H1 (cell line): ENCODE data around the gene CDC14C. TPM values are rescaled to one million over a fixed set of nuclear protein-coding genes. Genes with fewer than 3 reads are reported as not detected.

Experiments
- CTCF ChIA-PET: fragments of 300-600 bp; sonication (Branson Sonifier 250); formaldehyde crosslinking; loops from one replicate; lab custom pipeline; 2021; ENCODE audit not compliant: partially characterized antibody; lab: Charles Lee
- POLR2A ChIA-PET: fragments of 300-600 bp; sonication (Branson Sonifier 250); formaldehyde crosslinking; loops from one replicate; lab custom pipeline; 2021; ENCODE audit warnings: inconsistent platforms; ENCODE audit not compliant: partially characterized antibody; lab: Charles Lee
- DNase-seq, 2 experiments: peaks; one replicate each; pipeline versions ENCODE4 v3.0.0 to v3.0.0-alpha.2; 2010 to 2022; ENCODE audit warnings: low spot score in 2 of 2, low read depth in 1 of 2, mixed read lengths in 1 of 2
- FAIRE-seq: peaks from 2 replicates; lab custom pipeline; 2011; peaks lifted over from hg19 to GRCh38; lab: Jason Lieb, UNC
- H2AFZ ChIP-seq: 2 replicates; pipeline ENCODE4 v1.8.1; 2012; ENCODE audit warnings: low read length, inconsistent platforms
- H2AK5ac ChIP-seq: 2 replicates; pipeline ENCODE4 v1.6.1; 2013; ENCODE audit warnings: low read depth, low read length
- H2BK120ac ChIP-seq: replicated peaks from 2 replicates; pipeline ENCODE3; 2013; ENCODE audit warnings: low read depth, low read length, inconsistent platforms
- H2BK12ac ChIP-seq: 2 replicates; pipeline ENCODE4 v1.6.1; 2013; ENCODE audit warnings: low read depth, low read length
- H2BK15ac ChIP-seq: 2 replicates; pipeline ENCODE4 v1.6.1; 2013; ENCODE audit warnings: low read length
- H2BK20ac ChIP-seq: 2 replicates; pipeline ENCODE4 v1.6.1; 2013; ENCODE audit warnings: low read length
- H2BK5ac ChIP-seq: 2 replicates; pipeline ENCODE4 v1.6.1; 2013; ENCODE audit warnings: low read depth, low read length
- H3K14ac ChIP-seq: 2 replicates; pipeline ENCODE4 v1.6.1; 2013; ENCODE audit warnings: inconsistent platforms; ENCODE audit not compliant: insufficient read length
- H3K18ac ChIP-seq: 2 replicates; pipeline ENCODE4 v1.6.1; 2013; ENCODE audit warnings: low read length; ENCODE audit errors: extremely low read depth
- H3K23ac ChIP-seq: 2 replicates; pipeline ENCODE4 v1.6.1; 2013; ENCODE audit warnings: inconsistent platforms; ENCODE audit not compliant: insufficient read length
- H3K23me2 ChIP-seq: 2 replicates; pipeline ENCODE4 v1.6.1; 2013; ENCODE audit warnings: low read depth, low read length
- H3K27ac ChIP-seq: 2 replicates; pipeline ENCODE4 v1.6.1; 2011; ENCODE audit warnings: low read depth, low read length, inconsistent platforms
- H3K27me3 ChIP-seq, 4 experiments: replicated peaks in 1 of 4; 1 replicate in 1 of 4; 2 replicates in 3 of 4; pipeline versions ENCODE4 v1.6.1 to v1.8.1; 2011 to 2013; ENCODE audit warnings: low read length in 3 of 4, mild to moderate bottlenecking in 3 of 4, inconsistent platforms in 2 of 4, mixed read lengths in 2 of 4, moderate library complexity in 1 of 4; ENCODE audit not compliant: control insufficient read depth in 3 of 4, insufficient read depth in 3 of 4; ENCODE audit errors: extremely low read depth in 1 of 4
- H3K36me3 ChIP-seq, 4 experiments: 2 replicates each; pipeline versions ENCODE4 v1.6.1 to v1.8.1; 2011 to 2013; ENCODE audit warnings: mild to moderate bottlenecking in 4 of 4, low read length in 3 of 4, moderate library complexity in 2 of 4, control low read depth in 1 of 4, inconsistent platforms in 1 of 4; ENCODE audit not compliant: insufficient read depth in 4 of 4, control insufficient read depth in 2 of 4
- H3K4ac ChIP-seq: replicated peaks from 2 replicates; pipeline ENCODE3; 2013; ENCODE audit warnings: low read length, low read depth, mixed read lengths, inconsistent platforms; ENCODE audit not compliant: insufficient read length
- H3K4me1 ChIP-seq, 4 experiments: replicated peaks in 1 of 4; 1 replicate in 1 of 4; 2 replicates in 3 of 4; pipeline versions ENCODE4 v1.6.1 to v1.8.1; 2011 to 2013; ENCODE audit warnings: low read length in 3 of 4, inconsistent platforms in 2 of 4, mixed read lengths in 1 of 4; ENCODE audit not compliant: insufficient read depth in 4 of 4, control insufficient read depth in 3 of 4
- H3K4me2 ChIP-seq, 2 experiments: 2 replicates each; pipeline versions ENCODE4 v1.6.1 to v1.8.1; 2011 to 2013; ENCODE audit warnings: low read depth in 2 of 2, low read length in 2 of 2, control low read depth in 1 of 2, inconsistent platforms in 1 of 2, mild to moderate bottlenecking in 1 of 2; ENCODE audit not compliant: insufficient read depth in 1 of 2
- H3K4me3 ChIP-seq, 4 experiments: fragments of 200-600, 300-600 bp in 1 of 4; sonication (generic), shearing (Covaris generic), sonication (Bioruptor Twin) in 1 of 4; 2 replicates each; pipeline versions ENCODE4 v1.5.1 to v1.8.1; 2011 to 2016; ENCODE audit warnings: low read length in 4 of 4, low read depth in 3 of 4, control low read depth in 2 of 4, inconsistent platforms in 2 of 4, mild to moderate bottlenecking in 2 of 4, mixed read lengths in 1 of 4, moderate library complexity in 1 of 4; ENCODE audit not compliant: insufficient read depth in 2 of 4; ENCODE audit errors: extremely low read depth in 1 of 4
- H3K56ac ChIP-seq: replicated peaks from 2 replicates; pipeline ENCODE3; 2013; ENCODE audit warnings: low read depth, mild to moderate bottlenecking, mixed read lengths, low read length, inconsistent platforms; ENCODE audit not compliant: insufficient read length
- H3K79me1 ChIP-seq: 2 replicates; pipeline ENCODE4 v1.6.1; 2013; ENCODE audit warnings: low read depth, low read length, control low read depth
- H3K79me2 ChIP-seq, 2 experiments: 2 replicates each; pipeline versions ENCODE4 v1.6.1 to v1.8.1; 2012 to 2013; ENCODE audit warnings: low read length in 2 of 2, mild to moderate bottlenecking in 2 of 2, inconsistent platforms in 1 of 2; ENCODE audit not compliant: insufficient read depth in 2 of 2, control insufficient read depth in 1 of 2
- H3K9ac ChIP-seq, 4 experiments: replicated peaks in 1 of 4; 1 replicate in 1 of 4; 2 replicates in 3 of 4; pipeline versions ENCODE4 v1.6.1 to v1.8.1; 2011 to 2013; ENCODE audit warnings: low read depth in 3 of 4, low read length in 3 of 4, control low read depth in 2 of 4, mild to moderate bottlenecking in 2 of 4, moderate library complexity in 2 of 4, inconsistent platforms in 1 of 4; ENCODE audit errors: extremely low read depth in 1 of 4
- H3K9me3 ChIP-seq, 2 experiments: 2 replicates each; pipeline versions ENCODE4 v1.6.1 to v1.8.1; 2012 to 2013; ENCODE audit warnings: mild to moderate bottlenecking in 2 of 2, moderate library complexity in 2 of 2, control low read depth in 1 of 2, inconsistent platforms in 1 of 2, low read depth in 1 of 2, low read length in 1 of 2, mixed read lengths in 1 of 2; ENCODE audit not compliant: insufficient read depth in 2 of 2
- H4K20me1 ChIP-seq, 2 experiments: replicated peaks in 1 of 2; 2 replicates each; pipeline versions ENCODE3 to v1.8.1; 2011 to 2013; ENCODE audit warnings: inconsistent platforms in 2 of 2, low read length in 2 of 2, mild to moderate bottlenecking in 1 of 2; ENCODE audit not compliant: insufficient read depth in 2 of 2, control insufficient read depth in 1 of 2
- H4K5ac ChIP-seq: 2 replicates; pipeline ENCODE4 v1.6.1; 2013; ENCODE audit warnings: low read length, low read depth, mixed read lengths, inconsistent platforms; ENCODE audit not compliant: insufficient read length
- H4K8ac ChIP-seq: 2 replicates; pipeline ENCODE4 v1.8.0; 2013; ENCODE audit warnings: mild to moderate bottlenecking, moderate library complexity, low read length, inconsistent platforms; ENCODE audit not compliant: insufficient read depth; ENCODE audit errors: extremely low read depth
- H4K91ac ChIP-seq: replicated peaks from 2 replicates; pipeline ENCODE3; 2013; ENCODE audit warnings: low read length, mixed read lengths, inconsistent platforms; ENCODE audit not compliant: insufficient read length
- BACH1 ChIP-seq: IDR thresholded peaks from 2 replicates; pipeline ENCODE4 v1.6.1; 2012; ENCODE audit warnings: low read length, improper control_type of control experiment
- CBX5 ChIP-seq: fragments of 300-800, 300-1000 bp; sonication (generic); IDR thresholded peaks from 2 replicates; pipeline ENCODE4 v1.7.1; 2016; ENCODE audit warnings: antibody characterized with exemption, low read length, low read depth
- CBX8 ChIP-seq: fragments of 300-800, 300-1000 bp; sonication (generic); IDR thresholded peaks from 2 replicates; pipeline ENCODE4 v1.7.1; 2016; ENCODE audit warnings: low read depth, low read length, borderline replicate concordance
- CTBP2 ChIP-seq: IDR thresholded peaks from 2 replicates; pipeline ENCODE4 v1.7.0; 2011; ENCODE audit warnings: borderline replicate concordance, mild to moderate bottlenecking, moderate library complexity, mixed read lengths, low read length; ENCODE audit not compliant: insufficient read depth, insufficient read length
- HDAC2 ChIP-seq, 2 experiments: fragments of 300-600 bp in 1 of 2; sonication (generic) in 1 of 2; IDR thresholded peaks; 2 replicates each; pipeline ENCODE4 v1.6.1; 2011 to 2012; ENCODE audit warnings: low read depth in 2 of 2, low read length in 2 of 2, mild to moderate bottlenecking in 2 of 2, moderate library complexity in 2 of 2, borderline replicate concordance in 1 of 2, inconsistent platforms in 1 of 2
- HDAC6 ChIP-seq: IDR thresholded peaks from one replicate; pipeline ENCODE4 v1.7.1; 2012; ENCODE audit warnings: low read depth, mild to moderate bottlenecking, inconsistent platforms, low read length, moderate library complexity
- POLR2A ChIP-seq, 2 experiments: IDR thresholded peaks; 1 replicate in 1 of 2; 2 replicates in 1 of 2; pipeline ENCODE4 v1.6.1; 2011; ENCODE audit warnings: low read depth in 2 of 2, low read length in 2 of 2, mild to moderate bottlenecking in 2 of 2; ENCODE audit errors: control extremely low read depth in 1 of 2
- RXRA ChIP-seq: IDR thresholded peaks from 2 replicates; pipeline ENCODE4 v1.6.1; 2011; ENCODE audit warnings: low read depth, mild to moderate bottlenecking, low read length, moderate library complexity; ENCODE audit not compliant: insufficient read depth
- TCF12 ChIP-seq: IDR thresholded peaks from 2 replicates; pipeline ENCODE4 v1.6.1; 2011; ENCODE audit warnings: low read depth, mild to moderate bottlenecking, low read length
- USF2 ChIP-seq: IDR thresholded peaks from 2 replicates; pipeline ENCODE4 v1.6.1; 2011; ENCODE audit warnings: low read length, improper control_type of control experiment
- WGBS, 2 experiments: shearing (Covaris generic) in 1 of 2; methylation state at CpG; one replicate each; pipeline versions ENCODE4 v1.1.6 to v1.1.7; 2013 to 2015; ENCODE audit warnings: low lambda C conversion rate in 2 of 2, mixed read lengths in 2 of 2, inconsistent platforms in 1 of 2, low coverage in 1 of 2, missing lambda C conversion rate in 1 of 2; ENCODE audit not compliant: insufficient replicate concordance in 2 of 2, insufficient coverage in 1 of 2, insufficient read length in 1 of 2; ENCODE audit errors: extremely low coverage in 1 of 2, missing lambda C conversion rate in 1 of 2; 5-methylcytosine and 5-hydroxymethylcytosine counted together
- polyA plus RNA-seq, 7 experiments: library from polyadenylated mRNA; depleted of rRNA in 3 of 7; stranded (reverse) in 5 of 7; unstranded in 2 of 7; fragments of >200 nt in 5 of 7; fragments of 200-250 nt in 2 of 7; gene quantifications; 1 replicate in 5 of 7; 2 replicates in 1 of 7; 4 replicates in 1 of 7; pipeline versions ENCODE4 v1.2.1 to v1.2.3, GENCODE V29; 2011 to 2013; ENCODE audit warnings: missing spikeins in 2 of 7, mixed read lengths in 2 of 7
- total RNA-seq: library from RNA; stranded (reverse); fragmentation: NEBNext Ultra II Directional; extraction: Animal tissue kit (Norgen Biotek cat#: 25700); gene quantifications from 2 replicates; pipeline ENCODE4 v1.2.1, GENCODE V29; 2021

Gene CDC14C
- total and polyA plus RNA-seq, 2 of the 8 experiments (the other 6 are each of a cell fraction or from before 2014, with no cell fraction given) = 0.09 TPM; not detected in 1

GRCh38 chr7:48901966-48902365 lies 22.4 kb upstream of the CDC14C start:
- 93% methylated on average over 3 of the region's 3 CpGs; no CpG with 5 or more reads in 1 of the 2 experiments for WGBS, 2 experiments
- H4K20me1 ChIP-seq = no peaks in the 10 kb centered on the region
- FAIRE-seq = no peak
- H2BK5ac ChIP-seq = no peak overlapping the region
- H3K14ac ChIP-seq = no peak overlapping the region
- H3K23ac ChIP-seq = no peak overlapping the region
- H2BK120ac ChIP-seq = no peak overlapping the region
- H3K79me1 ChIP-seq = no peaks in the 10 kb centered on the region
- TF ChIP-seq RXRA = no peak
- no peak for TF ChIP-seq BACH1
- no peak for TF ChIP-seq CBX8
- TF ChIP-seq POLR2A (IDR thresholded peaks at IDR 0.05; ENCODE audit: control extremely low read depth in 1 of 2, low read depth in 2 of 2, low read length in 2 of 2) = no peak
- no peak for TF ChIP-seq USF2
- TF ChIP-seq HDAC2 (IDR thresholded peaks at IDR 0.05; ENCODE audit: borderline replicate concordance in 1 of 2, low read depth in 2 of 2, low read length in 2 of 2) = no peak
- TF ChIP-seq TCF12 = no peak
- TF ChIP-seq CTBP2 = no peak
- TF ChIP-seq HDAC6 = no peak
- no peak for TF ChIP-seq CBX5
- H3K27me3 ChIP-seq = peaks cover 0 to 1% (median 0%) of the 10 kb centered on the region in 4 experiments; a peak in 1 of 7 replicates
- no peak overlapping the region for H4K8ac ChIP-seq
- H3K9ac ChIP-seq = no peak overlapping the region
- H3K4ac ChIP-seq = no peak overlapping the region
- no peaks in the 10 kb centered on the region; a peak in 1 of 4 replicates for H3K9me3 ChIP-seq
- no peak overlapping the region for H2AK5ac ChIP-seq
- no peak overlapping the region for H3K27ac ChIP-seq
- H2AFZ ChIP-seq = no peak overlapping the region
- DNase-seq = no peak
- no peaks in the 10 kb centered on the region for H3K4me1 ChIP-seq
- no peak overlapping the region for H3K4me2 ChIP-seq
- no peak overlapping the region for H3K4me3 ChIP-seq
- H3K18ac ChIP-seq = no peak overlapping the region
- H2BK20ac ChIP-seq = no peak overlapping the region
- H4K5ac ChIP-seq = no peak overlapping the region
- no peak overlapping the region for H2BK12ac ChIP-seq
- no peaks in the 10 kb centered on the region for H3K23me2 ChIP-seq
- no peaks in the 10 kb centered on the region for H3K79me2 ChIP-seq
- H2BK15ac ChIP-seq = no peak overlapping the region
- no peak overlapping the region for H3K56ac ChIP-seq
- H3K36me3 ChIP-seq = no peaks in the 10 kb centered on the region
- ChIA-PET CTCF (no interaction called here), POLR2A (no interaction called here)
- no peak overlapping the region for H4K91ac ChIP-seq
